Peyer's patch (tissue), 4 donors: Measurements from ENCODE around the gene RBM19.

Experiments
- CTCF ChIP-seq, 6 experiments: fragments of 450-650 bp in 4 of 6; fragments of 200-600 bp in 2 of 6; sonication (generic) in 1 of 6; IDR thresholded peaks; one replicate each; pipeline ENCODE4 v1.5.1; 2017 to 2019; ENCODE audit warnings: antibody characterized with exemption in 6 of 6, mild to moderate bottlenecking in 3 of 6, moderate library complexity in 1 of 6
- POLR2A ChIP-seq, 2 donors: fragments of 450-650 bp; IDR thresholded peaks; one replicate each; pipeline ENCODE4 v1.5.1; 2017; ENCODE audit warnings: antibody characterized with exemption in 2 of 2, mild to moderate bottlenecking in 2 of 2, moderate library complexity in 2 of 2

GRCh38 chr12:113841786-113842185 is 124.3 kb downstream of the RBM19 start:
- TF ChIP-seq POLR2A (IDR thresholded peaks at IDR 0.05) (no peak), CTCF (IDR thresholded peaks at IDR 0.05) (no peak)
